PC-3 (cell line): Measurements from ENCODE around the gene NBAS.

Experiments used
- EZH2 ChIP-seq: fragments of 300-600 bp; sonication (generic); IDR thresholded peaks from one replicate; pipeline ENCODE4 v1.6.1; 2017; ENCODE audit warnings: antibody characterized with exemption, mild to moderate bottlenecking, low read length; ENCODE audit not compliant: unreplicated experiment
- TF ChIP-seq, protein P1 (sequence below): fragments of 300-600 bp; sonication (generic); conservative IDR thresholded peaks from 2 replicates; pipeline ENCODE4 v1.5.1; 2017; ENCODE audit warnings: antibody characterized with exemption, low read depth, mild to moderate bottlenecking, low read length

- TF ChIP-seq, protein P1, sequence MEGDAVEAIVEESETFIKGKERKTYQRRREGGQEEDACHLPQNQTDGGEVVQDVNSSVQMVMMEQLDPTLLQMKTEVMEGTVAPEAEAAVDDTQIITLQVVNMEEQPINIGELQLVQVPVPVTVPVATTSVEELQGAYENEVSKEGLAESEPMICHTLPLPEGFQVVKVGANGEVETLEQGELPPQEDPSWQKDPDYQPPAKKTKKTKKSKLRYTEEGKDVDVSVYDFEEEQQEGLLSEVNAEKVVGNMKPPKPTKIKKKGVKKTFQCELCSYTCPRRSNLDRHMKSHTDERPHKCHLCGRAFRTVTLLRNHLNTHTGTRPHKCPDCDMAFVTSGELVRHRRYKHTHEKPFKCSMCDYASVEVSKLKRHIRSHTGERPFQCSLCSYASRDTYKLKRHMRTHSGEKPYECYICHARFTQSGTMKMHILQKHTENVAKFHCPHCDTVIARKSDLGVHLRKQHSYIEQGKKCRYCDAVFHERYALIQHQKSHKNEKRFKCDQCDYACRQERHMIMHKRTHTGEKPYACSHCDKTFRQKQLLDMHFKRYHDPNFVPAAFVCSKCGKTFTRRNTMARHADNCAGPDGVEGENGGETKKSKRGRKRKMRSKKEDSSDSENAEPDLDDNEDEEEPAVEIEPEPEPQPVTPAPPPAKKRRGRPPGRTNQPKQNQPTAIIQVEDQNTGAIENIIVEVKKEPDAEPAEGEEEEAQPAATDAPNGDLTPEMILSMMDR = no peak
- no peak for TF ChIP-seq EZH2
These were observed 110.3 kb downstream of the NBAS start for GRCh38 chr2:15450808-15451207.
